Breast epithelium (tissue), 4 donors: Measurements from ENCODE around the gene JPH3. TPM values are rescaled to one million over a fixed set of nuclear protein-coding genes. Genes with fewer than 3 reads are reported as not detected.

Experiments
- DNase-seq, 2 donors: peaks; one replicate each; pipeline ENCODE4 v3.0.0-alpha.2; 2019; ENCODE audit warnings: low spot score in 2 of 2
- H3K27ac ChIP-seq, 2 donors: fragments of 200-600 bp; sonication (generic) in 1 of 2; one replicate each; pipeline ENCODE4 v1.5.1; 2016 to 2019; ENCODE audit warnings: mild to moderate bottlenecking in 1 of 2
- H3K27me3 ChIP-seq, 2 donors: fragments of 200-600 bp; sonication (generic) in 1 of 2; one replicate each; pipeline versions ENCODE4 v1.5.1 to v1.6.0; 2017 to 2019; ENCODE audit warnings: control low read depth in 1 of 2, mild to moderate bottlenecking in 1 of 2
- H3K36me3 ChIP-seq: fragments of 200-600 bp; one replicate; pipeline ENCODE4 v1.5.1; 2019
- H3K4me1 ChIP-seq, 2 donors: fragments of 200-600 bp; sonication (generic); one replicate each; pipeline ENCODE4 v1.5.1; 2016 to 2019; ENCODE audit warnings: control low read depth in 1 of 2
- H3K4me3 ChIP-seq, 3 donors: fragments of 200-600 bp; sonication (generic); 1 replicate in 2 of 3; 2 replicates in 1 of 3; pipeline ENCODE4 v1.5.1; 2016 to 2019; ENCODE audit warnings: mild to moderate bottlenecking in 3 of 3, moderate library complexity in 2 of 3
- H3K9me3 ChIP-seq, 2 donors: fragments of 200-600 bp; sonication (generic) in 1 of 2; one replicate each; pipeline ENCODE4 v1.5.1; 2016 to 2019; ENCODE audit warnings: control low read depth in 1 of 2
- CTCF ChIP-seq, 3 donors: fragments of 450-650 bp; IDR thresholded peaks; one replicate each; pipeline ENCODE4 v1.5.1; 2016 to 2017; ENCODE audit warnings: antibody characterized with exemption in 3 of 3, mild to moderate bottlenecking in 3 of 3, moderate library complexity in 3 of 3
- POLR2A ChIP-seq: fragments of 450-650 bp; IDR thresholded peaks from one replicate; pipeline ENCODE4 v1.6.1; 2016; ENCODE audit warnings: antibody characterized with exemption, mild to moderate bottlenecking, moderate library complexity
- POLR2AphosphoS5 ChIP-seq, 3 donors: sonication (generic); formaldehyde crosslinking; IDR thresholded peaks; one replicate each; pipeline ENCODE4 v1.6.1; 2017; ENCODE audit warnings: antibody characterized with exemption in 3 of 3
- intact Hi-C: fragments of 100-400 bp; cut with DNase I; formaldehyde crosslinking; loops from one replicate; pipeline ENCODE4 v1.15.1; 2023; ENCODE audit warnings: low total_unique reads
- total RNA-seq, 3 donors: library from RNA; depleted of rRNA; stranded (reverse); fragments of >200 nt; gene quantifications; one replicate each; pipeline ENCODE4 v1.1.0, GENCODE V29; 2016

The JPH3 gene
- total RNA-seq, 3 donors from 2014 or later: 0.33 TPM; not detected in 2

- H3K4me3 ChIP-seq: no peak overlapping the region
- peaks cover 0 to 62% of the 10 kb centered on the region in 2 donors for H3K27me3 ChIP-seq
- H3K27ac ChIP-seq: no peak overlapping the region
- no peaks in the 10 kb centered on the region for H3K36me3 ChIP-seq
- TF ChIP-seq POLR2A (no peak), POLR2AphosphoS5 (IDR thresholded peaks at IDR 0.05) (no peak), CTCF (IDR thresholded peaks at IDR 0.05) (no peak)
- intact Hi-C loops: no loop called here
- no peaks in the 10 kb centered on the region for H3K4me1 ChIP-seq
- H3K9me3 ChIP-seq: no peaks in the 10 kb centered on the region
- no peak for DNase-seq
These were observed 10.1 kb upstream of the JPH3 start for GRCh38 chr16:87592018-87592712.

- no peak for TF ChIP-seq POLR2AphosphoS5 (IDR thresholded peaks at IDR 0.05)
- TF ChIP-seq POLR2A: no peak
- no peak for TF ChIP-seq CTCF (IDR thresholded peaks at IDR 0.05)
- Histone ChIP-seq H3K9me3 (no peaks in the 10 kb centered on the region), H3K4me1 (no peaks in the 10 kb centered on the region), H3K27ac (no peak overlapping the region), H3K4me3 (no peak overlapping the region), H3K36me3 (no peaks in the 10 kb centered on the region), H3K27me3 (peaks cover 0 to 61% of the 10 kb centered on the region in 2 donors)
- no peak for DNase-seq
- intact Hi-C loops: no loop called here
These were observed 8.5 kb upstream of the JPH3 start for GRCh38 chr16:87593710-87594258.

GRCh38 chr16:87595712-87596111 is 6.6 kb upstream of the JPH3 start:
- Histone ChIP-seq H3K27me3 (peaks cover 0 to 66% of the 10 kb centered on the region in 2 donors), H3K4me1 (no peaks in the 10 kb centered on the region), H3K27ac (no peak overlapping the region), H3K4me3 (no peak overlapping the region), H3K9me3 (no peaks in the 10 kb centered on the region), H3K36me3 (no peaks in the 10 kb centered on the region)
- DNase-seq: no peak
- no peak for TF ChIP-seq CTCF (IDR thresholded peaks at IDR 0.05)
- TF ChIP-seq POLR2AphosphoS5 (IDR thresholded peaks at IDR 0.05): no peak
- no peak for TF ChIP-seq POLR2A
- intact Hi-C loops: loop anchor here (5.0 kb wide), 1 partner anchor 302 kb away; no protein-coding TSS in a partner anchor

- TF ChIP-seq CTCF (IDR thresholded peaks at IDR 0.05): no peak
- H3K4me1 ChIP-seq: no peaks in the 10 kb centered on the region
- H3K9me3 ChIP-seq: no peaks in the 10 kb centered on the region
- no peak overlapping the region for H3K27ac ChIP-seq
- DNase-seq: no peak
- intact Hi-C loops: loop anchor here (5.0 kb wide), 1 partner anchor 300 kb away; no protein-coding TSS in a partner anchor
- peaks cover 0 to 67% of the 10 kb centered on the region in 2 donors for H3K27me3 ChIP-seq
- H3K36me3 ChIP-seq: no peaks in the 10 kb centered on the region
- H3K4me3 ChIP-seq: no peak overlapping the region
These were observed 4.9 kb upstream of the JPH3 start for GRCh38 chr16:87597324-87597830.

GRCh38 chr16:87598431-87598830 is 3.9 kb upstream of the JPH3 start:
- TF ChIP-seq POLR2A: no peak
- TF ChIP-seq POLR2AphosphoS5 (IDR thresholded peaks at IDR 0.05): no peak
- no peak for TF ChIP-seq CTCF (IDR thresholded peaks at IDR 0.05)
- no peaks in the 10 kb centered on the region for H3K36me3 ChIP-seq
- DNase-seq: no peak

More at GRCh38 chr16:87598431-87598830, 3.9 kb upstream of the JPH3 start:
- Histone ChIP-seq H3K4me3 (no peak overlapping the region), H3K9me3 (no peaks in the 10 kb centered on the region), H3K4me1 (peaks cover 0 to 4% of the 10 kb centered on the region in 2 donors), H3K27ac (no peak overlapping the region), H3K27me3 (peaks cover 0 to 70% of the 10 kb centered on the region in 2 donors)
- intact Hi-C loops: loop anchor here (5.0 kb wide), 1 partner anchor 299 kb away; no protein-coding TSS in a partner anchor
